HEK293 (cell line): ENCODE data around the gene MUC7.

Experiments used
- BCL11A ChIP-seq: fragments of 450-650 bp; formaldehyde crosslinking; IDR thresholded peaks from 2 replicates; pipeline ENCODE4 v1.5.1; 2016; ENCODE audit warnings: low read depth, missing biosample characterization, missing genetic modification characterization
- CTCF ChIP-seq: fragments of 450-650 bp; formaldehyde crosslinking; IDR thresholded peaks from 2 replicates; pipeline ENCODE4 v1.5.1; 2016; ENCODE audit warnings: missing biosample characterization, missing genetic modification characterization
- YY1 ChIP-seq: fragments of 450-650 bp; formaldehyde crosslinking; IDR thresholded peaks from 2 replicates; pipeline ENCODE4 v1.5.1; 2018; ENCODE audit warnings: missing biosample characterization, missing genetic modification characterization
- ZBTB17 ChIP-seq: fragments of 450-650 bp; formaldehyde crosslinking; IDR thresholded peaks from 2 replicates; pipeline ENCODE4 v1.5.1; 2016; ENCODE audit warnings: missing biosample characterization, missing genetic modification characterization
- ZBTB21 ChIP-seq: fragments of 450-650 bp; formaldehyde crosslinking; IDR thresholded peaks from 2 replicates; pipeline ENCODE4 v1.5.1; 2017; ENCODE audit warnings: missing biosample characterization, missing genetic modification characterization
- ZBTB8A ChIP-seq: fragments of 450-650 bp; formaldehyde crosslinking; IDR thresholded peaks from 2 replicates; pipeline ENCODE4 v1.5.1; 2016; ENCODE audit warnings: missing biosample characterization, missing genetic modification characterization
- TF ChIP-seq, protein P1 (sequence below): fragments of 450-650 bp; formaldehyde crosslinking; IDR thresholded peaks from 2 replicates; pipeline ENCODE4 v1.5.1; 2016; ENCODE audit warnings: missing biosample characterization, missing genetic modification characterization
- TF ChIP-seq, protein P2 (sequence below): fragments of 450-650 bp; formaldehyde crosslinking; IDR thresholded peaks from 2 replicates; pipeline ENCODE4 v1.5.1; 2016; ENCODE audit warnings: missing biosample characterization, missing genetic modification characterization, borderline replicate concordance

DNA sequence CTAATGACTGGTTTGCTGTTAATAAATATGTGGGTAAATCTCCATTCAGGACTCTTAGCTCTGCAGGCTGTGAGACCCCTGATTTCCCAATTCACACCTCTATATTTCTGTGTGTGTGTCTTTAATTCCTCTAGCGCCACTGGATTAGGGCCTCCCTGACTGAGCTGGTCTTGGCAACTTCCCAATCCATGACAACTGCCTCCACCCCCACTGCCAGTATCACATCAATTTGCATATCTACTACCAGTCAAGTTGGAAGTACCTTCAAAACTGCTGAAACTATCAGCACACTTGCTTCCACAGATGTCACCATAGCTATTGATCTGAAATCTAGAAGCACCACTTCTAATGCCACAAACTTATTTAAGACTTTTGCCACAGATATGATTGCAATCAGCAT, 46.7 kb upstream of the MUC7 start:
- TF ChIP-seq, protein P1, sequence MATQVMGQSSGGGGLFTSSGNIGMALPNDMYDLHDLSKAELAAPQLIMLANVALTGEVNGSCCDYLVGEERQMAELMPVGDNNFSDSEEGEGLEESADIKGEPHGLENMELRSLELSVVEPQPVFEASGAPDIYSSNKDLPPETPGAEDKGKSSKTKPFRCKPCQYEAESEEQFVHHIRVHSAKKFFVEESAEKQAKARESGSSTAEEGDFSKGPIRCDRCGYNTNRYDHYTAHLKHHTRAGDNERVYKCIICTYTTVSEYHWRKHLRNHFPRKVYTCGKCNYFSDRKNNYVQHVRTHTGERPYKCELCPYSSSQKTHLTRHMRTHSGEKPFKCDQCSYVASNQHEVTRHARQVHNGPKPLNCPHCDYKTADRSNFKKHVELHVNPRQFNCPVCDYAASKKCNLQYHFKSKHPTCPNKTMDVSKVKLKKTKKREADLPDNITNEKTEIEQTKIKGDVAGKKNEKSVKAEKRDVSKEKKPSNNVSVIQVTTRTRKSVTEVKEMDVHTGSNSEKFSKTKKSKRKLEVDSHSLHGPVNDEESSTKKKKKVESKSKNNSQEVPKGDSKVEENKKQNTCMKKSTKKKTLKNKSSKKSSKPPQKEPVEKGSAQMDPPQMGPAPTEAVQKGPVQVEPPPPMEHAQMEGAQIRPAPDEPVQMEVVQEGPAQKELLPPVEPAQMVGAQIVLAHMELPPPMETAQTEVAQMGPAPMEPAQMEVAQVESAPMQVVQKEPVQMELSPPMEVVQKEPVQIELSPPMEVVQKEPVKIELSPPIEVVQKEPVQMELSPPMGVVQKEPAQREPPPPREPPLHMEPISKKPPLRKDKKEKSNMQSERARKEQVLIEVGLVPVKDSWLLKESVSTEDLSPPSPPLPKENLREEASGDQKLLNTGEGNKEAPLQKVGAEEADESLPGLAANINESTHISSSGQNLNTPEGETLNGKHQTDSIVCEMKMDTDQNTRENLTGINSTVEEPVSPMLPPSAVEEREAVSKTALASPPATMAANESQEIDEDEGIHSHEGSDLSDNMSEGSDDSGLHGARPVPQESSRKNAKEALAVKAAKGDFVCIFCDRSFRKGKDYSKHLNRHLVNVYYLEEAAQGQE (tag by site-specific recombination) = no peak
- TF ChIP-seq CTCF (tag by site-specific recombination) (no peak), ZBTB8A (tag by site-specific recombination) (no peak), BCL11A (tag by site-specific recombination) (no peak), ZBTB17 (no peak), YY1 (tag by site-specific recombination) (no peak), ZBTB21 (tag by site-specific recombination) (no peak)
- TF ChIP-seq, protein P2, sequence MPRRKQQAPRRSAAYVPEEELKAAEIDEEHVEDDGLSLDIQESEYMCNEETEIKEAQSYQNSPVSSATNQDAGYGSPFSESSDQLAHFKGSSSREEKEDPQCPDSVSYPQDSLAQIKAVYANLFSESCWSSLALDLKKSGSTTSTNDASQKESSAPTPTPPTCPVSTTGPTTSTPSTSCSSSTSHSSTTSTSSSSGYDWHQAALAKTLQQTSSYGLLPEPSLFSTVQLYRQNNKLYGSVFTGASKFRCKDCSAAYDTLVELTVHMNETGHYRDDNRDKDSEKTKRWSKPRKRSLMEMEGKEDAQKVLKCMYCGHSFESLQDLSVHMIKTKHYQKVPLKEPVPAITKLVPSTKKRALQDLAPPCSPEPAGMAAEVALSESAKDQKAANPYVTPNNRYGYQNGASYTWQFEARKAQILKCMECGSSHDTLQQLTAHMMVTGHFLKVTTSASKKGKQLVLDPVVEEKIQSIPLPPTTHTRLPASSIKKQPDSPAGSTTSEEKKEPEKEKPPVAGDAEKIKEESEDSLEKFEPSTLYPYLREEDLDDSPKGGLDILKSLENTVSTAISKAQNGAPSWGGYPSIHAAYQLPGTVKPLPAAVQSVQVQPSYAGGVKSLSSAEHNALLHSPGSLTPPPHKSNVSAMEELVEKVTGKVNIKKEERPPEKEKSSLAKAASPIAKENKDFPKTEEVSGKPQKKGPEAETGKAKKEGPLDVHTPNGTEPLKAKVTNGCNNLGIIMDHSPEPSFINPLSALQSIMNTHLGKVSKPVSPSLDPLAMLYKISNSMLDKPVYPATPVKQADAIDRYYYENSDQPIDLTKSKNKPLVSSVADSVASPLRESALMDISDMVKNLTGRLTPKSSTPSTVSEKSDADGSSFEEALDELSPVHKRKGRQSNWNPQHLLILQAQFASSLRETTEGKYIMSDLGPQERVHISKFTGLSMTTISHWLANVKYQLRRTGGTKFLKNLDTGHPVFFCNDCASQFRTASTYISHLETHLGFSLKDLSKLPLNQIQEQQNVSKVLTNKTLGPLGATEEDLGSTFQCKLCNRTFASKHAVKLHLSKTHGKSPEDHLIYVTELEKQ = no peak
